Stomach (tissue), 9 donors: Measurements from ENCODE around the gene FAM43B. TPM values are rescaled to one million over a fixed set of nuclear protein-coding genes. Genes with fewer than 3 reads are reported as not detected.

Experiments
- DNase-seq, 2 donors: peaks; one replicate each; pipeline versions ENCODE4 v3.0.0 to v3.0.0-alpha.2; 2013 to 2019
- H3K27ac ChIP-seq, 5 donors: fragments of 200-600 bp in 4 of 5; sonication (generic) in 4 of 5; one replicate each; pipeline ENCODE4 v1.5.1; 2013 to 2019; ENCODE audit warnings: mild to moderate bottlenecking in 1 of 5, moderate library complexity in 1 of 5
- H3K27me3 ChIP-seq, 3 donors: fragments of 200-600 bp; sonication (generic); one replicate each; pipeline ENCODE4 v1.5.1; 2017 to 2019; ENCODE audit warnings: mixed run types in 1 of 3
- H3K36me3 ChIP-seq, 4 donors: fragments of 200-600 bp; sonication (generic); 1 replicate in 3 of 4; 2 replicates in 1 of 4; pipeline ENCODE4 v1.5.1; 2016 to 2019
- H3K4me1 ChIP-seq, 4 donors: fragments of 200-600 bp; sonication (generic); one replicate each; pipeline ENCODE4 v1.5.1; 2016 to 2019
- H3K4me3 ChIP-seq, 4 donors: fragments of 200-600 bp; sonication (generic) in 3 of 4; one replicate each; pipeline ENCODE4 v1.5.1; 2016 to 2019; ENCODE audit warnings: mild to moderate bottlenecking in 1 of 4
- H3K9me3 ChIP-seq, 4 donors: fragments of 200-600 bp; sonication (generic); one replicate each; pipeline ENCODE4 v1.5.1; 2016 to 2019
- CTCF ChIP-seq, 7 experiments: fragments of 450-650 bp in 4 of 7; fragments of 200-600 bp in 3 of 7; sonication (generic) in 3 of 7; IDR thresholded peaks; one replicate each; pipeline ENCODE4 v1.5.1; 2016 to 2019; ENCODE audit warnings: antibody characterized with exemption in 7 of 7, control low read depth in 2 of 7, mild to moderate bottlenecking in 1 of 7
- EP300 ChIP-seq: sonication (generic); formaldehyde crosslinking; IDR thresholded peaks from one replicate; pipeline ENCODE4 v1.6.1; 2017; ENCODE audit warnings: antibody characterized with exemption
- POLR2A ChIP-seq, 4 donors: fragments of 450-650 bp; IDR thresholded peaks; one replicate each; pipeline ENCODE4 v1.6.1; 2016; ENCODE audit warnings: antibody characterized with exemption in 4 of 4, control low read depth in 2 of 4, mild to moderate bottlenecking in 1 of 4, moderate library complexity in 1 of 4
- POLR2AphosphoS5 ChIP-seq, 3 donors: sonication (generic); formaldehyde crosslinking; IDR thresholded peaks; one replicate each; pipeline ENCODE4 v1.6.1; 2016; ENCODE audit warnings: antibody characterized with exemption in 3 of 3
- WGBS, 5 donors: extraction: QIAGEN DNeasy Blood & Tissue Kit in 3 of 5; methylation state at CpG; one replicate each; pipeline versions ENCODE4 v1.1.5 to v1.1.7; 2013 to 2018; 5-methylcytosine and 5-hydroxymethylcytosine counted together
- intact Hi-C: fragments of 100-400 bp; cut with DNase I; formaldehyde crosslinking; loops from one replicate; pipeline ENCODE4 v1.15.1; 2023; ENCODE audit warnings: low total_unique reads
- polyA plus RNA-seq, 3 donors: library from polyadenylated mRNA; stranded (reverse); fragments of 200-250 nt; gene quantifications; one replicate each; pipeline ENCODE4 v1.2.3, GENCODE V29; 2013
- total RNA-seq, 5 donors: library from RNA; depleted of rRNA; stranded (reverse); fragments of >200 nt; gene quantifications; one replicate each; pipeline versions ENCODE4 v1.1.0 to v1.2.3, GENCODE V29; 2014 to 2016
- donor health status: healthy with polysubstance abuse.
- donor health status: Bipolar disorder and iron deficiency.
- donor health status: healthy.

The FAM43B gene
- total and polyA plus RNA-seq, 8 donors = 0.05 to 0.25 TPM; not detected in 6

GRCh38 chr1:20588634-20589225 lies 36.4 kb downstream of the FAM43B start, which contains the start of gene CDA:
Gene CDA (plus strand): TSS chr1:20589097. CDS start chr1:20589130, 33 bp downstream.
- DNase-seq = peak in 1 of 2 donors; percentile 40
- Histone ChIP-seq H3K4me1 (peaks cover 0 to 17% (median 8%) of the 10 kb centered on the region in 4 donors), H3K27me3 (peaks cover 0 to 69% (median 23%) of the 10 kb centered on the region in 3 donors), H3K9me3 (no peaks in the 10 kb centered on the region), H3K36me3 (no peaks in the 10 kb centered on the region), H3K4me3 (peak within 1 kb of the TSS in 3 of 4 donors; percentile 18 to 31 (median 29)), H3K27ac (peak within 1 kb of the TSS in 4 of 5 donors; percentile 39 to 77 (median 58))
- 16 to 32% (median 25%) methylated on average over 11 of the region's 11 CpGs for WGBS, 5 donors
- TF ChIP-seq POLR2A (IDR thresholded peaks at IDR 0.05) = no peak
- TF ChIP-seq CTCF (IDR thresholded peaks at IDR 0.05) = no peak
- TF ChIP-seq POLR2AphosphoS5 (IDR thresholded peaks at IDR 0.05) = no peak
- no peak for TF ChIP-seq EP300
- intact Hi-C loops = no loop called here

GRCh38 chr1:20589331-20590278 lies 37.2 kb downstream of the FAM43B start:
- WGBS, 5 donors = 15 to 21% (median 18%) methylated on average over 16 to 24 of the region's 24 CpGs
- intact Hi-C loops = no loop called here
- no peak for TF ChIP-seq POLR2AphosphoS5 (IDR thresholded peaks at IDR 0.05)
- no peak for TF ChIP-seq POLR2A (IDR thresholded peaks at IDR 0.05)
- TF ChIP-seq EP300 = no peak
- no peak for TF ChIP-seq CTCF (IDR thresholded peaks at IDR 0.05)
- peak overlapping the region in 4 of 5 donors; percentile 39 to 77 (median 58) for H3K27ac ChIP-seq
- DNase-seq = peak in 1 of 2 donors; percentile 84
- H3K36me3 ChIP-seq = no peaks in the 10 kb centered on the region
- H3K9me3 ChIP-seq = no peaks in the 10 kb centered on the region
- H3K4me3 ChIP-seq = peak overlapping the region in 3 of 4 donors; percentile 18 to 31 (median 29)
- peaks cover 0 to 67% (median 23%) of the 10 kb centered on the region in 3 donors for H3K27me3 ChIP-seq
- H3K4me1 ChIP-seq = peaks cover 0 to 17% (median 8%) of the 10 kb centered on the region in 4 donors

GRCh38 chr1:20590306-20590777 lies 38.0 kb downstream of the FAM43B start:
- DNase-seq = peak in 1 of 2 donors; percentile 9
- Histone ChIP-seq H3K4me3 (peak overlapping the region in 1 of 4 donors; percentile 29), H3K4me1 (peaks cover 0 to 17% (median 8%) of the 10 kb centered on the region in 4 donors), H3K27me3 (peaks cover 0 to 64% (median 23%) of the 10 kb centered on the region in 3 donors), H3K36me3 (no peaks in the 10 kb centered on the region), H3K9me3 (no peaks in the 10 kb centered on the region), H3K27ac (peak overlapping the region in 4 of 5 donors; percentile 39 to 77 (median 58))
- TF ChIP-seq POLR2A (IDR thresholded peaks at IDR 0.05) (no peak), CTCF (IDR thresholded peaks at IDR 0.05) (no peak), POLR2AphosphoS5 (IDR thresholded peaks at IDR 0.05) (no peak), EP300 (no peak)
- 23 to 41% (median 27%) methylated on average over 7 of the region's 7 CpGs for WGBS, 5 donors
- intact Hi-C loops = no loop called here

GRCh38 chr1:20593756-20594155 lies 41.4 kb downstream of the FAM43B start:
- Histone ChIP-seq H3K9me3 (no peaks in the 10 kb centered on the region), H3K27ac (no peak overlapping the region), H3K36me3 (no peaks in the 10 kb centered on the region), H3K27me3 (peaks cover 0 to 48% (median 18%) of the 10 kb centered on the region in 3 donors), H3K4me1 (peaks cover 0 to 13% (median 7%) of the 10 kb centered on the region in 4 donors), H3K4me3 (no peak overlapping the region)
- intact Hi-C loops = no loop called here
- WGBS, 5 donors = 63 to 86% (median 69%) methylated on average over 4 to 5 of the region's 5 CpGs
- TF ChIP-seq POLR2AphosphoS5 (IDR thresholded peaks at IDR 0.05) = no peak
- TF ChIP-seq EP300 = no peak
- no peak for TF ChIP-seq CTCF (IDR thresholded peaks at IDR 0.05)
- TF ChIP-seq POLR2A (IDR thresholded peaks at IDR 0.05) = no peak
- no peak for DNase-seq
